ENCODE data around the gene RTN4R.
"Not testable (repeated sequence)": the region's sequence is repeated elsewhere in the genome, so short reads cannot be mapped to it uniquely, and the experiment has no call there.

Gene RTN4R

DNA sequence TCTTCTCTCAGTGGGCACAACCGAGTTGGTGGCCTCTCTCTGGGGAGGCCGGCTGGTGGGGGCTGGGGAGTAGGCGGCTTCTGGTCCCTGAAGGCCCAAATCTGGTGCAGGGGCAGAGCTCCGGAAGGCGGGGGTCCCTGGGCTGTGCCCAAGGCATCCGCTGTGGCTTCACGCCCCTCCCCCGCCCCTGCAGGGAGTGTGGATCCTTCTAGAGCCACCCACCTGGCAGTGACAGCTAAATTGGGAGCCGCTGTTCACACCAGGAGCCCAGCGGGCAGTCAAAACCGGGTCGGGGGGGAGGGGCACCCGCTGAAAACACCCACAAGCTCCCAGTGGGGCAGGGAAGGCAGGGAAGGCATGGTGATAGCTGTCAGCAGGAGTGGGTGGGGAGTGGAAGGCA, 4.6 kb upstream of the RTN4R start:
- Histone ChIP-seq H3K9me3 (ENCODE audit: low read length) (no peaks in the 10 kb centered on the region), H2AFZ (ENCODE audit: low read length) (no peak overlapping the region), H3K4me2 (ENCODE audit: low read length) (no peak overlapping the region), H3K27ac (ENCODE audit: low read depth, low read length, poor library complexity, severe bottlenecking) (no peak overlapping the region), H3K9me2 (ENCODE audit: low read depth, low read length) (no peaks in the 10 kb centered on the region), H3K4me1 (ENCODE audit: insufficient read depth, low read length, severe bottlenecking) (no peaks in the 10 kb centered on the region), H3K9ac (ENCODE audit: low read length) (no peak overlapping the region), H3K27me3 (ENCODE audit: insufficient read depth, low read length) (0 out of 2 replicates have a peak, but pooled peaks cover 4% of the 10 kb centered on the region), H4K20me1 (ENCODE audit: insufficient read depth, low read length) (no peaks in the 10 kb centered on the region), H3F3A (ENCODE audit: insufficient read depth, low read length) (no peaks in the 10 kb centered on the region), H3K36me3 (ENCODE audit: insufficient read depth, low read length) (no peaks in the 10 kb centered on the region), H3K4me3 (ENCODE audit: low read depth, low read length, poor library complexity, severe bottlenecking) (no peak overlapping the region), H3K79me2 (ENCODE audit: insufficient read depth, low read length) (no peaks in the 10 kb centered on the region)
- TF ChIP-seq EZH2 (IDR thresholded peaks at IDR 0.05; ENCODE audit: borderline replicate concordance, low read length) = no peak
- TF ChIP-seq, protein P1, sequence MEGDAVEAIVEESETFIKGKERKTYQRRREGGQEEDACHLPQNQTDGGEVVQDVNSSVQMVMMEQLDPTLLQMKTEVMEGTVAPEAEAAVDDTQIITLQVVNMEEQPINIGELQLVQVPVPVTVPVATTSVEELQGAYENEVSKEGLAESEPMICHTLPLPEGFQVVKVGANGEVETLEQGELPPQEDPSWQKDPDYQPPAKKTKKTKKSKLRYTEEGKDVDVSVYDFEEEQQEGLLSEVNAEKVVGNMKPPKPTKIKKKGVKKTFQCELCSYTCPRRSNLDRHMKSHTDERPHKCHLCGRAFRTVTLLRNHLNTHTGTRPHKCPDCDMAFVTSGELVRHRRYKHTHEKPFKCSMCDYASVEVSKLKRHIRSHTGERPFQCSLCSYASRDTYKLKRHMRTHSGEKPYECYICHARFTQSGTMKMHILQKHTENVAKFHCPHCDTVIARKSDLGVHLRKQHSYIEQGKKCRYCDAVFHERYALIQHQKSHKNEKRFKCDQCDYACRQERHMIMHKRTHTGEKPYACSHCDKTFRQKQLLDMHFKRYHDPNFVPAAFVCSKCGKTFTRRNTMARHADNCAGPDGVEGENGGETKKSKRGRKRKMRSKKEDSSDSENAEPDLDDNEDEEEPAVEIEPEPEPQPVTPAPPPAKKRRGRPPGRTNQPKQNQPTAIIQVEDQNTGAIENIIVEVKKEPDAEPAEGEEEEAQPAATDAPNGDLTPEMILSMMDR (IDR thresholded peaks at IDR 0.05; ENCODE audit: low read length) = no peak

DNA sequence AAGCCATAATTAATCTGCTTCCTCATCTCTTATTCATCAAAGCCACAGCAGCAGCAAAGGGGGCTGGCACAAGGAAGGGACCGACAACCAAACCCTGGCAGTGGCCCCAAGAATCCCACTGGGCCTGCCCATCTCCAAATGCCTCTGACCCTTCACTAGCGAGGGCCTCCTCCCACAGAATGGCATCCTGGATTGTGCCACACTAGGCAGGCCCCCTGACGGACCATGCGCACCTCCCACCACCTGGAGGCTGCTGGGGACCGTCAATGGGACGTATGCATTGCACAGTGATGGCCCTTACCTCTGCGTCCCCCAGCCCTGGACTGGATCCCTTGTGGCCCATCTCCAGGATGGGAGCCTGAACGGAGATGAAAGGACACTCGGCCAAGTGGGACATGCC, 4.1 kb upstream of the RTN4R start:
- Histone ChIP-seq H3K4me3 (ENCODE audit: low read depth, low read length, poor library complexity, severe bottlenecking) (no peak overlapping the region), H2AFZ (ENCODE audit: low read length) (no peak overlapping the region), H3K27ac (ENCODE audit: low read depth, low read length, poor library complexity, severe bottlenecking) (no peak overlapping the region), H3K79me2 (ENCODE audit: insufficient read depth, low read length) (no peaks in the 10 kb centered on the region), H3K4me2 (ENCODE audit: low read length) (no peak overlapping the region), H4K20me1 (ENCODE audit: insufficient read depth, low read length) (no peaks in the 10 kb centered on the region), H3F3A (ENCODE audit: insufficient read depth, low read length) (no peaks in the 10 kb centered on the region), H3K27me3 (ENCODE audit: insufficient read depth, low read length) (0 out of 2 replicates have a peak, but pooled peaks cover 4% of the 10 kb centered on the region), H3K36me3 (ENCODE audit: insufficient read depth, low read length) (no peaks in the 10 kb centered on the region), H3K9me2 (ENCODE audit: low read depth, low read length) (no peaks in the 10 kb centered on the region), H3K4me1 (ENCODE audit: insufficient read depth, low read length, severe bottlenecking) (no peaks in the 10 kb centered on the region), H3K9ac (ENCODE audit: low read length) (no peak overlapping the region), H3K9me3 (ENCODE audit: low read length) (no peaks in the 10 kb centered on the region)
- no peak for TF ChIP-seq EZH2 (IDR thresholded peaks at IDR 0.05; ENCODE audit: borderline replicate concordance, low read length)
- TF ChIP-seq, protein P1 (IDR thresholded peaks at IDR 0.05; ENCODE audit: low read length) = no peak

GRCh38 chr22:20271114-20271994, 3.2 kb upstream of the RTN4R start:
- TF ChIP-seq, protein P1 (IDR thresholded peaks at IDR 0.05; ENCODE audit: low read length) = no peak
- TF ChIP-seq EZH2 (IDR thresholded peaks at IDR 0.05; ENCODE audit: borderline replicate concordance, low read length) = no peak
- Histone ChIP-seq H3K4me1 (ENCODE audit: insufficient read depth, low read length, severe bottlenecking) (no peaks in the 10 kb centered on the region), H4K20me1 (ENCODE audit: insufficient read depth, low read length) (no peaks in the 10 kb centered on the region), H3K4me3 (ENCODE audit: low read depth, low read length, poor library complexity, severe bottlenecking) (no peak overlapping the region), H3K79me2 (ENCODE audit: insufficient read depth, low read length) (no peaks in the 10 kb centered on the region), H3K4me2 (ENCODE audit: low read length) (no peak overlapping the region), H3K9me3 (ENCODE audit: low read length) (no peaks in the 10 kb centered on the region), H3K27ac (ENCODE audit: low read depth, low read length, poor library complexity, severe bottlenecking) (no peak overlapping the region), H2AFZ (ENCODE audit: low read length) (no peak overlapping the region), H3K27me3 (ENCODE audit: insufficient read depth, low read length) (0 out of 2 replicates have a peak, but pooled peaks cover 4% of the 10 kb centered on the region), H3K9me2 (ENCODE audit: low read depth, low read length) (no peaks in the 10 kb centered on the region), H3K36me3 (ENCODE audit: insufficient read depth, low read length) (no peaks in the 10 kb centered on the region), H3K9ac (ENCODE audit: low read length) (no peak overlapping the region), H3F3A (ENCODE audit: insufficient read depth, low read length) (no peaks in the 10 kb centered on the region)

DNA sequence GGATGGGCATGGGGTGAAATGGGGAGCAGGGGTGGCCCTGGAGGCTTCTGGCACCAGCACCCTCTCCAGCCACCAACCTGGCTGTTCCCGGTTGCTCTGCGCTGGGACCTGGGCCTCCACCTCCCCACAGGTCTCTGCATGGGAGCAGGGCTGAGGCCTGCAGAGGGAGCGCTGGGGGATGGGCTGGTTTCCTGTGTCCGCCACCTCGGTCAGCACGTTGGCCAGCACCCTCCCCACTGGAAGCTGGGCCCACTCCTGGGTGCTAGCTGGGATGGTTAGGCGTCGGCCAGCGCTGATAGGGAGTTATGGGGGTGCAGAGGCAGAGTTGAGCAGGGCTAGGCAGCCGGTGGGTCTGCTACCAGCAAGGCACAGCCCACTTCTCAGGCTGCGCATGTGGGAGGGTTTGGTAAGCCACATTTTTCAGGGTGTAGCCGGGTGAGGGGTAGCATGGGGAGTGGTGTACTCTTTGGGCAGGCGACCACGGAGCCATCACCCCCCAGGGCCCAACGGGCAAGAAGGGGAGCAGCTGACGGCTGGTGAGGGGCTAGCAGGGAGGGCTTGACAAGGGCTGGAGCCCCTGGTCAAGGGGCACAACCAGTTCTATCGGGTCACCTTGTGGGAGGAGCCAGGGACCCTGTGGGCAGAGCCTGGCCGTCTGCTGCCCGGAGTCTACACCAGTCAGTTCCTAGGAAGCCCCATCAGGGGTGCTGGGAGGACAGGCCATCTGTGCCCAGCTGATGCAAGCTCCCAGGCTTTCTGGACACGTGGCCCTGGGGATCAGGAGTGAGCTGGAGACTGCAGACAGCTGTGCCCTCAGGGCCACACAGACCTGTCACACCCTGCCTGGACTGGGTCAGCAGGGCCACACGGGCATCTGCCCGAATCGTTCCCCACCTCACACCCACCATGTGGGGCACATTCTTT, 2.3 kb upstream of the RTN4R start:
- not testable (repeated sequence) for H3K27ac ChIP-seq (ENCODE audit: low read depth, low read length, poor library complexity, severe bottlenecking); H3K4me3 ChIP-seq (ENCODE audit: low read depth, low read length, poor library complexity, severe bottlenecking); H3K9ac ChIP-seq (ENCODE audit: low read length); H3K79me2 ChIP-seq (ENCODE audit: insufficient read depth, low read length); H3K36me3 ChIP-seq (ENCODE audit: insufficient read depth, low read length); H3K9me2 ChIP-seq (ENCODE audit: low read depth, low read length); H3K4me1 ChIP-seq (ENCODE audit: insufficient read depth, low read length, severe bottlenecking); H3K4me2 ChIP-seq (ENCODE audit: low read length); H2AFZ ChIP-seq (ENCODE audit: low read length); H4K20me1 ChIP-seq (ENCODE audit: insufficient read depth, low read length); H3F3A ChIP-seq (ENCODE audit: insufficient read depth, low read length); H3K27me3 ChIP-seq (ENCODE audit: insufficient read depth, low read length); H3K9me3 ChIP-seq (ENCODE audit: low read length)

- not testable (repeated sequence) for H3K9me2 ChIP-seq (ENCODE audit: low read depth, low read length); H3K79me2 ChIP-seq (ENCODE audit: insufficient read depth, low read length); H3K9ac ChIP-seq (ENCODE audit: low read length); H2AFZ ChIP-seq (ENCODE audit: low read length); H3K4me1 ChIP-seq (ENCODE audit: insufficient read depth, low read length, severe bottlenecking); H3K27ac ChIP-seq (ENCODE audit: low read depth, low read length, poor library complexity, severe bottlenecking); H3F3A ChIP-seq (ENCODE audit: insufficient read depth, low read length); H4K20me1 ChIP-seq (ENCODE audit: insufficient read depth, low read length); H3K4me2 ChIP-seq (ENCODE audit: low read length); H3K36me3 ChIP-seq (ENCODE audit: insufficient read depth, low read length); H3K4me3 ChIP-seq (ENCODE audit: low read depth, low read length, poor library complexity, severe bottlenecking); H3K27me3 ChIP-seq (ENCODE audit: insufficient read depth, low read length); H3K9me3 ChIP-seq (ENCODE audit: low read length)
These were observed 1.6 kb upstream of the RTN4R start for GRCh38 chr22:20269673-20270072.
